Nephron (organoid): ENCODE results near the gene NAV2.
A peak's percentile ranks its signal among the peaks of the same experiment; 100 is the strongest.
"Not testable (repeated sequence)": the region's sequence is repeated elsewhere in the genome, so short reads cannot be mapped to it uniquely, and the experiment has no call there.

Source experiments
- H3K27ac Mint-ChIP-seq, 3 experiments: 2 replicates each; pipeline ENCODE4 v1.8.0; 2020; ENCODE audit warnings: mixed read lengths in 3 of 3, mild to moderate bottlenecking in 2 of 3, moderate library complexity in 1 of 3
- H3K27me3 Mint-ChIP-seq: 2 replicates; pipeline ENCODE4 v1.8.0; 2021; ENCODE audit warnings: low read depth, mild to moderate bottlenecking, moderate library complexity, mixed read lengths
- H3K36me3 Mint-ChIP-seq: 2 replicates; pipeline ENCODE4 v1.8.0; 2020; ENCODE audit warnings: low read depth, mixed read lengths
- H3K4me1 Mint-ChIP-seq: 2 replicates; pipeline ENCODE4 v1.8.0; 2020; ENCODE audit warnings: mixed read lengths
- H3K4me3 Mint-ChIP-seq, 3 experiments: 2 replicates each; pipeline ENCODE4 v1.8.0; 2020; ENCODE audit warnings: mild to moderate bottlenecking in 3 of 3, mixed read lengths in 3 of 3, moderate library complexity in 2 of 3
- H3K9me3 Mint-ChIP-seq: 2 replicates; pipeline ENCODE4 v1.8.0; 2020; ENCODE audit warnings: mixed read lengths
- CTCF ChIP-seq, 3 experiments: fragments of 200-600 bp; sonication (generic); IDR thresholded peaks; one replicate each; pipeline ENCODE4 v1.5.0; 2021; ENCODE audit warnings: antibody characterized with exemption in 3 of 3; ENCODE audit not compliant: unreplicated experiment in 3 of 3

The NAV2 gene

GRCh38 chr11:19923626-19924025, 211.0 kb downstream of the NAV2 start:
- Mint-ChIP-seq H3K4me1 (peaks cover 59% of the 10 kb centered on the region), H3K9me3 (no peaks in the 10 kb centered on the region), H3K36me3 (no peaks in the 10 kb centered on the region), H3K4me3 (peak overlapping the region in 1 of 3 experiments; percentile 42), H3K27ac (peak overlapping the region in 2 of 3 experiments; percentile 87 to 92), H3K27me3 (no peaks in the 10 kb centered on the region)
- TF ChIP-seq CTCF (IDR thresholded peaks at IDR 0.05; ENCODE audit: unreplicated experiment in 3 of 3), result no peak

- Mint-ChIP-seq H3K4me1 (peaks cover 59% of the 10 kb centered on the region), H3K9me3 (no peaks in the 10 kb centered on the region), H3K36me3 (no peaks in the 10 kb centered on the region), H3K27ac (peak overlapping the region; percentile 40 to 92 (median 86)), H3K4me3 (no peak overlapping the region), H3K27me3 (no peaks in the 10 kb centered on the region)
- no peak for TF ChIP-seq CTCF (IDR thresholded peaks at IDR 0.05; ENCODE audit: unreplicated experiment in 3 of 3)
Measured at GRCh38 chr11:19924311-19924710, 211.7 kb downstream of the NAV2 start.

GRCh38 chr11:19924716-19925115, 212.1 kb downstream of the NAV2 start:
- no peak for TF ChIP-seq CTCF (IDR thresholded peaks at IDR 0.05; ENCODE audit: unreplicated experiment in 3 of 3)
- Mint-ChIP-seq H3K9me3 (no peaks in the 10 kb centered on the region), H3K4me3 (no peak overlapping the region)

GRCh38 chr11:19927403-19927802, 214.8 kb downstream of the NAV2 start:
- H3K9me3 Mint-ChIP-seq, H3K27me3 Mint-ChIP-seq, H3K4me3 Mint-ChIP-seq, H3K36me3 Mint-ChIP-seq: not testable (repeated sequence)
- Mint-ChIP-seq H3K27ac (peak overlapping the region in 1 of 3 experiments; percentile 49), H3K4me1 (peaks cover 57% of the 10 kb centered on the region)

More at GRCh38 chr11:19924716-19925115, 212.1 kb downstream of the NAV2 start:
- H3K4me1 Mint-ChIP-seq, result peaks cover 59% of the 10 kb centered on the region
- H3K27ac Mint-ChIP-seq, result peak overlapping the region; percentile 40 to 92 (median 86)
- no peaks in the 10 kb centered on the region for H3K36me3 Mint-ChIP-seq
- no peaks in the 10 kb centered on the region for H3K27me3 Mint-ChIP-seq

GRCh38 chr11:19929147-19929546, 216.5 kb downstream of the NAV2 start:
- Mint-ChIP-seq H3K4me3 (no peak overlapping the region), H3K36me3 (no peaks in the 10 kb centered on the region), H3K27me3 (no peaks in the 10 kb centered on the region), H3K4me1 (peaks cover 52% of the 10 kb centered on the region), H3K9me3 (no peaks in the 10 kb centered on the region), H3K27ac (peak overlapping the region in 1 of 3 experiments; percentile 81)
- TF ChIP-seq CTCF (IDR thresholded peaks at IDR 0.05; ENCODE audit: unreplicated experiment in 3 of 3), result no peak

GRCh38 chr11:19929655-19930054, 217.0 kb downstream of the NAV2 start:
- Mint-ChIP-seq H3K27me3 (no peaks in the 10 kb centered on the region), H3K4me1 (peaks cover 48% of the 10 kb centered on the region), H3K36me3 (no peaks in the 10 kb centered on the region), H3K4me3 (no peak overlapping the region), H3K27ac (peak overlapping the region in 1 of 3 experiments; percentile 81), H3K9me3 (no peaks in the 10 kb centered on the region)
- TF ChIP-seq CTCF (IDR thresholded peaks at IDR 0.05; ENCODE audit: unreplicated experiment in 3 of 3), result no peak
